HG02642 (cell line): ENCODE measurements around the gene TNNI2.
"Not testable (repeated sequence)": the region's sequence is repeated elsewhere in the genome, so short reads cannot be mapped to it uniquely, and the experiment has no call there.

ENCODE experiments used
- ATAC-seq: cut with Tn5 transposase; IDR thresholded peaks from one replicate; pipeline ENCODE4 v1.9.1; 2021; ENCODE audit warnings: mild to moderate bottlenecking; ENCODE audit not compliant: unreplicated experiment, poor library complexity

Gene TNNI2

GRCh38 chr11:1882265-1883238, 43.8 kb downstream of the TNNI2 start:
- peak; percentile 56 for ATAC-seq

GRCh38 chr11:1883346-1884302, 44.8 kb downstream of the TNNI2 start:
- ATAC-seq, result no peak

- no peak for ATAC-seq
Measured at GRCh38 chr11:1884303-1884700, 45.5 kb downstream of the TNNI2 start.

- ATAC-seq, result not testable (repeated sequence)
Measured at GRCh38 chr11:1886551-1886950, 47.8 kb downstream of the TNNI2 start.

GRCh38 chr11:1887451-1888346, 48.9 kb downstream of the TNNI2 start:
- ATAC-seq, result no peak

GRCh38 chr11:1888347-1888753, 49.6 kb downstream of the TNNI2 start:
- ATAC-seq, result no peak

GRCh38 chr11:1888811-1889210, 50.0 kb downstream of the TNNI2 start:
- ATAC-seq, result no peak

GRCh38 chr11:1889224-1889930, 50.6 kb downstream of the TNNI2 start:
- no peak for ATAC-seq

GRCh38 chr11:1889941-1890855, 51.4 kb downstream of the TNNI2 start:
- ATAC-seq, result no peak
